ENCODE data around the gene ARL6IP1. TPM values are rescaled to one million over a fixed set of nuclear protein-coding genes. Genes with fewer than 3 reads are reported as not detected.
A peak's percentile ranks its signal among the peaks of the same experiment; 100 is the strongest.

ARL6IP1 gene
- 100 to 1,000 TPM; 103 to 160 (median 109) TPM for total RNA-seq
- long read RNA-seq, transcript ARL6IP1-201 (6 exons, 2,409 nt) = major isoform, 67 of 83 reads
- long read RNA-seq, partial matches to known transcripts = 4 of 83 reads
- long read RNA-seq, other reads (novel, unspliced or antisense) = 8 of 83 reads

DNA sequence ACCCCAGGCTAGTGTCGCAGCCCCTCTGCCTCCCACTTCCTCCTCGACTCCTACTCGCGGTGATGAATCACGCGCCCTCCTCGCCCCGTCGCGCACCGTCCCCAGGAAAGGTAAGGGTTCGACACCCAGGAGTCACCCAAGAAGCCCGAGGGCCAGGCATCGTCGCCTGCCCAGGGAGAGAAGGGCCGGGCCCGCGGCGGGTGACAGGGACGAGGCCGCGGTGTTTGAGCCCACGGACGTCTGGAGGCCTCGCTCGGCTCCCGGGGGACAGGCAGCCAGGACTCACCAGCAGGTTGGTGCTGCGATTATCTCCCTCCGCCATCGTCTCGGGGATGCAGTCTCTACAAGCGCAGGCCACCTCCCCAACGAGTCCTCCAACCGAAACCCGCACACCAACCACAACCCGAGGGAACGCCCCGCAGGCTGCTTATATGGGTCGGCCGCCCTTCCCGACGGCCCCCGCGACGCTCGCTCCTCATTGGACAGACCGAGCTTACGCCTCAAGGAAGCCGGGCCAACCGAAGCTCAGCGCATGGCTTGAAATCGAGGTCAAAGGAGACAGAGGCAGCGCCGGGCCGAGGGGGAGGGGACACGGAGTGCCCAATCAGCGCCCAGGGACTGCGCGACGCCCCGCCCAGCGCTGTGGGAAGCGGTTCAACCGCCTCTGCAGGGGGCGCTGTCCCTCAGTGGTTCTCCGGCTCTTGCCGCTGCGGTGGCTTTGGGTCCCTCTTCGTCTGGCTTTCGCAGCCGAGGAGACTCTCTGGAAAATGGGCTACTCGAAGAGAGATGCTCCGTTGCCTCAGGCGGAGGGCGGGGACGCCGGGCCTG, at the start of gene ARL6IP1:
Gene ARL6IP1, minus strand, starts transcription at position 405 of the 828 bp plus-strand sequence. Its CDS starts 83 bp downstream, at position 322.
- TF ChIP-seq POLR2A (IDR thresholded peaks at IDR 0.05) = peak; percentile 100
- TF ChIP-seq, protein P1, sequence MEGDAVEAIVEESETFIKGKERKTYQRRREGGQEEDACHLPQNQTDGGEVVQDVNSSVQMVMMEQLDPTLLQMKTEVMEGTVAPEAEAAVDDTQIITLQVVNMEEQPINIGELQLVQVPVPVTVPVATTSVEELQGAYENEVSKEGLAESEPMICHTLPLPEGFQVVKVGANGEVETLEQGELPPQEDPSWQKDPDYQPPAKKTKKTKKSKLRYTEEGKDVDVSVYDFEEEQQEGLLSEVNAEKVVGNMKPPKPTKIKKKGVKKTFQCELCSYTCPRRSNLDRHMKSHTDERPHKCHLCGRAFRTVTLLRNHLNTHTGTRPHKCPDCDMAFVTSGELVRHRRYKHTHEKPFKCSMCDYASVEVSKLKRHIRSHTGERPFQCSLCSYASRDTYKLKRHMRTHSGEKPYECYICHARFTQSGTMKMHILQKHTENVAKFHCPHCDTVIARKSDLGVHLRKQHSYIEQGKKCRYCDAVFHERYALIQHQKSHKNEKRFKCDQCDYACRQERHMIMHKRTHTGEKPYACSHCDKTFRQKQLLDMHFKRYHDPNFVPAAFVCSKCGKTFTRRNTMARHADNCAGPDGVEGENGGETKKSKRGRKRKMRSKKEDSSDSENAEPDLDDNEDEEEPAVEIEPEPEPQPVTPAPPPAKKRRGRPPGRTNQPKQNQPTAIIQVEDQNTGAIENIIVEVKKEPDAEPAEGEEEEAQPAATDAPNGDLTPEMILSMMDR (IDR thresholded peaks at IDR 0.05) = peak; percentile 96 to 99 (median 98)
- WGBS (ENCODE audit: insufficient coverage, low coverage, low lambda C conversion rate, missing lambda C conversion rate) = 0% methylated on average over 9 of the region's 77 CpGs
- Histone ChIP-seq H3K27ac (peak within 1 kb of the TSS; percentile 88 to 92 (median 91)), H3K36me3 (peaks cover 0 to 8% (median 3%) of the 10 kb centered on the region in 4 donors), H3K9me3 (no peaks in the 10 kb centered on the region), H3K4me3 (peak within 1 kb of the TSS; percentile 87 to 98 (median 94)), H3K27me3 (no peaks in the 10 kb centered on the region), H3K4me1 (peaks cover 0 to 40% (median 16%) of the 10 kb centered on the region in 4 donors)
- ATAC-seq (peak; percentile 95 to 99 (median 97)), DNase-seq (peak; percentile 99)
- intact Hi-C loops (cut with DNase I) = loop anchor here in 1 of 2 donors (10.0 kb wide), 1 partner anchor 163 kb away; no protein-coding TSS in a partner anchor

DNA sequence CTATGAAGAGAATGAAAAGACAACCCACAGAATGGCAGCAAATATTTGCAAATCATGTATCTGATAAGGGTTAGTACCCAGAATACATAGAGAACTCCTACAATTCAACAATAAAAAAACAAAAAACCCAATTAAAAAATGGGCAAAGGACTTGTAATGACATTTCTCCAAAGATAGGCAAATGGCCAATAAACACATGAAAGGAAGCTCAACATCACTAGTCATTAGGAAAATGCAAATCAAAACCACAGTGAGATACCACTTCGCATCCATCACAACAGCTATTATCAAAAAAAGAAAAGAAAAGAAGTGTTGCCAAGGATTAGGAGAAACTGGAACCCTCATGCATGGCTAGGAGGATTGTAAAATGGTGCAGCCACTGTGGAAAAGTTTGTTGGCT, 45.1 kb upstream of the ARL6IP1 start:
- intact Hi-C loops (cut with DNase I) = no loop called here
- H3K27me3 ChIP-seq = no peaks in the 10 kb centered on the region
- no peak overlapping the region for H3K4me3 ChIP-seq
- H3K4me1 ChIP-seq = peaks cover 0 to 16% (median 0%) of the 10 kb centered on the region in 4 donors
- ATAC-seq (no peak), DNase-seq (no peak)
- H3K36me3 ChIP-seq = peaks cover 0 to 83% (median 43%) of the 10 kb centered on the region in 4 donors
- WGBS (ENCODE audit: insufficient coverage, low coverage, low lambda C conversion rate, missing lambda C conversion rate) = 78% methylated on average over 1 of the region's 1 CpG
- H3K9me3 ChIP-seq = no peaks in the 10 kb centered on the region
- no peak overlapping the region for H3K27ac ChIP-seq
- TF ChIP-seq, protein P1 (IDR thresholded peaks at IDR 0.05) = no peak
- TF ChIP-seq POLR2A (IDR thresholded peaks at IDR 0.05) = no peak

DNA sequence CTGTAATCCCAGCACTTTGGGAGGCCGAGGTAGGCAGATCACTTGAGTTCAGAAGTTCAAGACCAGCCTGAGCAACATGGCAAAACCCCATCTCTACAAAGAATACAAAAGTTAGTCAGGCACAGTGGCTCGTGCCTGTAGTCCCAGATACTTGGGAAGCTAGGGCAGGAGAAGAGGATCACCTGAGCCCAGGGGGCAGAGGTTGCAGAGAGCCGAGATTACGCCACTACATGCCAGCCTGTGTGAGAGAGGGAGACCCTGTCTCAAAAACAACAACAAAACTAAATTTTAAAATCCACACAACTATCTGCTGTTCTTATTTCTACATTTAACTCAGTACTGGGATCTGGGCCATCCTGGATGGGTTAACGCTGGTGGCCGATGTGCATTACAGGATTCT, 41.2 kb upstream of the ARL6IP1 start:
- peaks cover 0 to 26% (median 0%) of the 10 kb centered on the region in 4 donors for H3K4me1 ChIP-seq
- ATAC-seq = peak; percentile 77 to 91 (median 84)
- no peak overlapping the region for H3K4me3 ChIP-seq
- H3K36me3 ChIP-seq = peaks cover 0 to 67% (median 27%) of the 10 kb centered on the region in 4 donors
- TF ChIP-seq, protein P1 (IDR thresholded peaks at IDR 0.05) = no peak
- no peaks in the 10 kb centered on the region for H3K27me3 ChIP-seq
- peak in 2 of 3 donors; percentile 64 to 73 for DNase-seq
- H3K9me3 ChIP-seq = no peaks in the 10 kb centered on the region
- H3K27ac ChIP-seq = peak overlapping the region in 2 of 3 donors; percentile 18 to 70
- 18% methylated on average over 4 of the region's 6 CpGs for WGBS (ENCODE audit: insufficient coverage, low coverage, low lambda C conversion rate, missing lambda C conversion rate)
- intact Hi-C loops (cut with DNase I) = no loop called here

DNA sequence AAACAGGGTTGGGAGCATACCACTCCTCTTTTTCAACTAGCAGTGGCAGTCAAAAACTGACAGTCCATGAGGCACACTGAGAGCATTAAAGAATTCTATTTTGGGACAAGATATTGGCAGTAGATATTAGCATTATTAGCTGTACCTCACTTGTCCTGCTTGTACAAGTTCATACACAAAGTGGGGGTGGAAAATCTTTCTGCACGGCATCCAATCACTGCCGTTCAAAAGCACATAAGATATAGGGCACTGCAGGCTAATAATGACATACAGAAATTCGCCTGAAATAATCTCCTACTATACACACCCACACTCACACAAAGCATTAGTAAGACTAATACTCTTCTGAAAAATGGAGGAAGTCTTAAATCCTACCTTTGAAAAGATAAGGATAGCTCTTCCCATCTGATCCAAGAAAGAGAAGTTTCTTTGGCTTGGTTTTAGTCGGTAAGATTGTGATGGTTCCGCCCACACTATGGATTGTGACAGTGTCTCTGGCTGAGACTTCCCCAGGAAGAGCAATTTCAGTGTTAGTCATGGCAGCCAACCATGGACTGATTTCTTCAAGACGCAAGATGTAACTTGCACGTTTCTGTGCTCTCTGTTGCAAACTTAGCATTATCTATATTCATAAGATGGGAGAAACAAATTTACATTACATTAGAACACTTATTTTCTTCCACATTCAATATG, 40.6 kb upstream of the ARL6IP1 start:
- TF ChIP-seq POLR2A (IDR thresholded peaks at IDR 0.05) = no peak
- TF ChIP-seq, protein P1 (IDR thresholded peaks at IDR 0.05) = no peak
- intact Hi-C loops (cut with DNase I) = no loop called here
- Histone ChIP-seq H3K4me3 (no peak overlapping the region), H3K36me3 (peaks cover 0 to 67% (median 25%) of the 10 kb centered on the region in 4 donors), H3K9me3 (no peaks in the 10 kb centered on the region), H3K4me1 (peaks cover 0 to 26% (median 0%) of the 10 kb centered on the region in 4 donors), H3K27ac (peak overlapping the region in 2 of 3 donors; percentile 18 to 70), H3K27me3 (no peaks in the 10 kb centered on the region)
- DNase-seq (no peak), ATAC-seq (no peak)
- WGBS (ENCODE audit: insufficient coverage, low coverage, low lambda C conversion rate, missing lambda C conversion rate) = 73% methylated on average over 6 of the region's 7 CpGs

Data from right lobe of liver (tissue), 6 donors.